GM04503 (cell line): ENCODE results near the gene SAE1.

Source experiments
- DNase-seq: peaks from one replicate; pipeline ENCODE4 v3.0.0-alpha.2; 2012; ENCODE audit warnings: low read depth

Gene SAE1

GRCh38 chr19:47130120-47130588 lies 481 bp upstream of the SAE1 start:
- DNase-seq, result no peak

GRCh38 chr19:47132194-47132852 lies 1.7 kb downstream of the SAE1 start:
- no peak for DNase-seq

- no peak for DNase-seq
Observed at GRCh38 chr19:47133021-47133471, 2.4 kb downstream of the SAE1 start.

- DNase-seq, result no peak
Observed at GRCh38 chr19:47134545-47134944, 3.9 kb downstream of the SAE1 start.

- DNase-seq, result no peak
Observed at GRCh38 chr19:47135156-47135555, 4.5 kb downstream of the SAE1 start.

GRCh38 chr19:47141252-47141651 lies 10.6 kb downstream of the SAE1 start:
- DNase-seq, result peak; percentile 45

- no peak for DNase-seq
Observed at GRCh38 chr19:47141695-47142094, 11.1 kb downstream of the SAE1 start.

GRCh38 chr19:47142779-47143178 lies 12.1 kb downstream of the SAE1 start:
- DNase-seq, result no peak

GRCh38 chr19:47143322-47144073 lies 12.9 kb downstream of the SAE1 start:
- DNase-seq, result no peak

GRCh38 chr19:47144630-47145029 lies 14.0 kb downstream of the SAE1 start:
- no peak for DNase-seq

- DNase-seq, result no peak
Observed at GRCh38 chr19:47145639-47146486, 15.2 kb downstream of the SAE1 start.

- DNase-seq, result no peak
Observed at GRCh38 chr19:47146920-47147319, 16.3 kb downstream of the SAE1 start.

GRCh38 chr19:47151627-47152026 lies 21.0 kb downstream of the SAE1 start:
- no peak for DNase-seq

- no peak for DNase-seq
Observed at GRCh38 chr19:47152205-47152604, 21.6 kb downstream of the SAE1 start.

- DNase-seq, result no peak
Observed at GRCh38 chr19:47152632-47153031, 22.0 kb downstream of the SAE1 start.

- no peak for DNase-seq
Observed at GRCh38 chr19:47153266-47153665, 22.6 kb downstream of the SAE1 start.

- DNase-seq, result no peak
Observed at GRCh38 chr19:47155148-47155547, 24.5 kb downstream of the SAE1 start.

- DNase-seq, result no peak
Observed at GRCh38 chr19:47156861-47157430, 26.3 kb downstream of the SAE1 start.

- peak; percentile 63 for DNase-seq
Observed at GRCh38 chr19:47157431-47158321, 27.0 kb downstream of the SAE1 start.

- DNase-seq, result no peak
Observed at GRCh38 chr19:47158367-47158791, 27.7 kb downstream of the SAE1 start.

- no peak for DNase-seq
Observed at GRCh38 chr19:47158879-47159503, 28.4 kb downstream of the SAE1 start.
